Prostate gland (tissue), 2 donors: ENCODE results near the gene IFI35. TPM values are rescaled to one million over a fixed set of nuclear protein-coding genes. Genes with fewer than 3 reads are reported as not detected.
"Not testable (repeated sequence)": the region's sequence is repeated elsewhere in the genome, so short reads cannot be mapped to it uniquely, and the experiment has no call there.

Experiments used
- DNase-seq: peaks from one replicate; pipeline ENCODE4 v3.0.0-alpha.2; 2019; ENCODE audit warnings: low spot score
- H3K27ac ChIP-seq, 2 donors: fragments of 200-600 bp; sonication (generic); 2 replicates each; pipeline ENCODE4 v1.5.1; 2017 to 2019
- H3K27me3 ChIP-seq: fragments of 200-600 bp; sonication (generic); replicated peaks from 2 replicates; pipeline ENCODE4 v1.5.1; 2019; ENCODE audit not compliant: insufficient read depth
- H3K36me3 ChIP-seq, 2 donors: fragments of 200-600 bp; sonication (generic); 1 replicate in 1 of 2; 2 replicates in 1 of 2; pipeline versions ENCODE4 v1.5.1 to v1.8.1; 2017 to 2019
- H3K4me1 ChIP-seq: fragments of 200-600 bp; sonication (generic); replicated peaks from 2 replicates; pipeline ENCODE4 v1.5.1; 2019
- H3K4me3 ChIP-seq, 2 donors: fragments of 200-600 bp; sonication (generic); 2 replicates each; pipeline ENCODE4 v1.5.1; 2017 to 2019
- H3K9me3 ChIP-seq: fragments of 200-600 bp; sonication (generic); 2 replicates; pipeline ENCODE4 v1.5.1; 2017
- POLR2A ChIP-seq: fragments of 450-650 bp; IDR thresholded peaks from one replicate; pipeline ENCODE4 v1.6.1; 2016; ENCODE audit warnings: antibody characterized with exemption, mild to moderate bottlenecking
- POLR2AphosphoS5 ChIP-seq: sonication (generic); formaldehyde crosslinking; IDR thresholded peaks from one replicate; pipeline ENCODE4 v1.6.1; 2017; ENCODE audit warnings: antibody characterized with exemption
- whole genome bisulfite sequencing: methylation state at CpG from one replicate; pipeline ENCODE4 v1.1.5; 2018; 5-methylcytosine and 5-hydroxymethylcytosine counted together
- intact Hi-C: fragments of 100-400 bp; cut with DNase I; formaldehyde crosslinking; loops from one replicate; pipeline ENCODE4 v1.14.2; 2022
- total RNA-seq, 2 donors: library from RNA; depleted of rRNA; stranded (reverse); fragments of >200 nt; gene quantifications; one replicate each; pipeline ENCODE4 v1.1.0, GENCODE V29; 2016
- TF ChIP-seq, protein P1 (sequence below), 4 experiments: fragments of 200-600 bp in 2 of 4; fragments of 450-650 bp in 2 of 4; sonication (generic) in 2 of 4; IDR thresholded peaks; 1 replicate in 3 of 4; 2 replicates in 1 of 4; pipeline ENCODE4 v1.5.1; 2016 to 2019; ENCODE audit warnings: antibody characterized with exemption in 4 of 4, mild to moderate bottlenecking in 2 of 4, moderate library complexity in 2 of 4

The IFI35 gene
- total RNA-seq, 2 donors from 2014 or later, result 35.6 to 40.1 TPM

DNA sequence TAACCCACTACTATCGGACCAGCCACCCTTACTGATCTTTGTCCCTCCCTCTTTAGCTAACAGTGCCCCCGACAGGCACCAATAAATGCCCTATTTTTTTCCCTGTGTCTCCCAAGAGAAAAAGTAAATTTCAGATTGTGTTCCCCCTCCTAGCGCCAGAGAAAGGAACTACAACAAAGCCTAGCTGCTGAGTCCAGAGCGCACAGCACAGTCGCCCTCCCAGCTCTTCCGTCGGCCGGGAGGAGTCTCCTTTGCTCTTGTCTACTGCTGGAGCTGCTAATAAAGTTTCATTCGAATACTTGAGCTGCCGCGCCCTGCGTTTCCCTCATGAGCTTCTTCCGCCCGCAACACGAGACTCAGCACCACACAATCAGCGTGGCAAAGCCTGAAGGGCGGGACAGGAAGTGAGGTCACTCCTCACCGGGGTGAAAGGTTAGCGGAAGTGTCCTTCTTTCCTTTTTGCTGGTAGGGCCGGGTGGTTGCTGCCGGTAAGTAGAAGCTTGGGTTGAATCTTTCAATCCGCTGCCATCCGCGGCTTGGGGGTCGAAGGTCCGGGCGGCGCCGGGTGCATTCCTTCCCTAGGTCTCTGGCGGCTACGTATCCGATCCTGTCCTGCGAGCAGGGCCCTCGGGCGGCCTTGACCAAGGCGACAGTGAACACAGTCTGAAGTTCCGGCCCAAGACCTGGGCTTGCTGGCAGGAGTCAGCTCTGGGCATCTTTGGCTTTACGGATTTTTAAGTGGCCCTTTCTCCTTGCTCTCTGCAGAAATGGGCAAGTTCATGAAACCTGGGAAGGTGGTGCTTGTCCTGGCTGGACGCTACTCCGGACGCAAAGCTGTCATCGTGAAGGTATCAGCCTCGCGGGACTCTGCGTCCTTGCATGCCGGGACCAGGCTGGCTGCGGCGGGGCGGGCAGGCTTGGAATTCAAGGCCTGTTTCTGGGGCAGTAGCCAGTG is 8.3 kb upstream of the IFI35 start, which contains the start of gene RPL27:
Gene RPL27, plus strand, starts transcription at position 436 of the 955 bp plus-strand sequence. Its CDS starts 332 bp downstream, at position 768.
- Histone ChIP-seq H3K4me1 (no peaks in the 10 kb centered on the region), H3K9me3 (no peaks in the 10 kb centered on the region), H3K27me3 (no peaks in the 10 kb centered on the region), H3K27ac (peak within 1 kb of the TSS; percentile 78 to 81), H3K36me3 (peaks cover 0 to 12% of the 10 kb centered on the region in 2 donors), H3K4me3 (peak within 1 kb of the TSS; percentile 56 to 66)
- TF ChIP-seq POLR2AphosphoS5 (peak; percentile 100), POLR2A (peak; percentile 82)
- TF ChIP-seq, protein P1, sequence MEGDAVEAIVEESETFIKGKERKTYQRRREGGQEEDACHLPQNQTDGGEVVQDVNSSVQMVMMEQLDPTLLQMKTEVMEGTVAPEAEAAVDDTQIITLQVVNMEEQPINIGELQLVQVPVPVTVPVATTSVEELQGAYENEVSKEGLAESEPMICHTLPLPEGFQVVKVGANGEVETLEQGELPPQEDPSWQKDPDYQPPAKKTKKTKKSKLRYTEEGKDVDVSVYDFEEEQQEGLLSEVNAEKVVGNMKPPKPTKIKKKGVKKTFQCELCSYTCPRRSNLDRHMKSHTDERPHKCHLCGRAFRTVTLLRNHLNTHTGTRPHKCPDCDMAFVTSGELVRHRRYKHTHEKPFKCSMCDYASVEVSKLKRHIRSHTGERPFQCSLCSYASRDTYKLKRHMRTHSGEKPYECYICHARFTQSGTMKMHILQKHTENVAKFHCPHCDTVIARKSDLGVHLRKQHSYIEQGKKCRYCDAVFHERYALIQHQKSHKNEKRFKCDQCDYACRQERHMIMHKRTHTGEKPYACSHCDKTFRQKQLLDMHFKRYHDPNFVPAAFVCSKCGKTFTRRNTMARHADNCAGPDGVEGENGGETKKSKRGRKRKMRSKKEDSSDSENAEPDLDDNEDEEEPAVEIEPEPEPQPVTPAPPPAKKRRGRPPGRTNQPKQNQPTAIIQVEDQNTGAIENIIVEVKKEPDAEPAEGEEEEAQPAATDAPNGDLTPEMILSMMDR (IDR thresholded peaks at IDR 0.05), result peak; percentile 80 to 99 (median 94)
- under 1% methylated on average over 49 of the region's 49 CpGs for WGBS
- DNase-seq, result peak; percentile 99
- intact Hi-C loops, result loop anchor here (2.0 to 5.0 kb wide), 2 partner anchors 17 to 151 kb away; partner anchors contain the start of genes PTGES3L and RUNDC1

DNA sequence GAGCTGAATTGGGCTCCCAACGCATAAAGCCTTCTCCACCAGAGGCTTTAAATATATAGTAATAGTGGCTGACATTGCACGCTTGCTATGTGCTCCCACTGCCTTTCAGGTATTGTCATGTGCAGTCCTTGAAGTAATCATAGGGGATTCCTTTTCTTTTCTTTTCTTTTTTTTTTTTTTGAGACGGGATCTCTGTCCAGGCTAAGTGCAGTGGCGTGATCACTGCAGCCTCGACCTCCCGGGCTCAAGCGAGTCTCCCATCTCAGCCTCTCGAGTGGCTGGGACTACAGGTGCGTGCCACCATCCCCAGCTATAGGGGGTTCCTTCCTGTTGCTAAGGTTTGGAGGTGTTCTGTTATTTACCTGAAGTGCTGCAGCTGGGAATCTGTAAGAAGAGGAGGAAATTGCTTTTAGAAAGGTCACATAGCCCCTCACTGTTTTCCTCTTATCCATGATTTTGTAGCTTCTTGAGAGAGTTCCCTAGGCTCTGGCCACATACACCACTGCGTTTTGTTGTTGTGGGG is 7.5 kb upstream of the IFI35 start:
- TF ChIP-seq POLR2A (no peak), POLR2AphosphoS5 (no peak)
- TF ChIP-seq, protein P1 (IDR thresholded peaks at IDR 0.05), result no peak

DNA sequence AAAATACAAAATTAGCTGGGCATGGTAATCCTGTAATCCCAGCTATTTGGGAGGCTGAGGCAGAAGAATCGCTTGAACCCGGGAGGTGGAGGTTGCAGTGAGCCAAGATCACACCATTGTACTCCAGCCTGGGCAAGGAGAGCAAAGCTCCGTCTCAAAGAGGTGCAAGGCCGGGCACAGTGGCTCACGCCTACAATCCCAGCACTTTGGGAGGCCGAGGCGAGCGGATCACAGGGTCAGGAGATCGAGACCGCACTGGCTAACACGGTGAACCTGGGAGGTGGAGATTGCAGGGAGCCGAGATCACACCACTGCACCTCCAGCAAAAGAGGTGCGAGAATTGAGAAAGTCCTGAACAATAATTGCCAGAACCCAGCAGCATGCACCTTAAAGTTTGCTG is 5.7 kb upstream of the IFI35 start:
- H3K27me3 ChIP-seq, H3K27ac ChIP-seq, H3K9me3 ChIP-seq, H3K4me1 ChIP-seq, DNase-seq, H3K4me3 ChIP-seq, intact Hi-C loops: not testable (repeated sequence)
- peaks cover 0 to 12% of the 10 kb centered on the region in 2 donors for H3K36me3 ChIP-seq
- WGBS, result 90% methylated on average over 13 of the region's 13 CpGs

More for the DNA sequence above, 7.5 kb upstream of the IFI35 start:
- Histone ChIP-seq H3K4me1 (no peaks in the 10 kb centered on the region), H3K27ac (peak overlapping the region; percentile 78 to 81), H3K27me3 (no peaks in the 10 kb centered on the region), H3K36me3 (peaks cover 0 to 12% of the 10 kb centered on the region in 2 donors), H3K9me3 (no peaks in the 10 kb centered on the region), H3K4me3 (peak overlapping the region; percentile 56 to 66)
- no peak for DNase-seq
- intact Hi-C loops, result loop anchor here (2.0 to 5.0 kb wide), 2 partner anchors 18 to 152 kb away; partner anchors contain the start of genes PTGES3L and RUNDC1
- WGBS, result 12% methylated on average over 10 of the region's 10 CpGs

DNA sequence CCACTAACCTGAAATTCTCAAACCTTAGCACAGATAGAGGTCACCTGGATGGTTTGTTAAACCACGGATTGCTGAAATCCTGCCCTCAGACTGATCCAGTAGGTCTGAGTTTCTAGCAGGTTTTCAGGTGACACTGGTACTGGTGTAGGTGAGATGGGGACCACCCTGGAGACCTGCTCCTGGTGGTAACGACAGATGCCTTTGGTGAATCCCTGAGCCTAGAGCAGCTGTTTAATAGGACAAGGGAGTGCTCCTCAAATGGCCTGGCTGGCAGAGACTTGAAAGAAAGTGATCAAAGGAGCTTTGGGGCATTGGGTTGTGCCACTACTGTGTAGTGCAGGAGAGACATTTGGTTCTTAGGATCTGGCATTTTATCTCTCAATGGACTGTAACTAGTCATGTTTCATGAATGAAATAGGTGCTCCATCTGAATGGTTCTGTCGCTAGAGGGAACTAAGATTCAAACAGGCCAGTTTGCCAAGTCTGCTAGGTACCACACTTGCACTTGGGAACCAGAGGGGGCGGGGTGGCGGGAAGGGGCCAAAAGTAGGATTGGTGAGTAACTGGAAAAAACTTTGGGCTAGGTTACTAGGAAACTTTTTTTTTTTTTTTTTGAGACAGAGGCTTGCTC is 2.9 kb upstream of the IFI35 start:
- Histone ChIP-seq H3K4me3 (no peak overlapping the region), H3K9me3 (no peaks in the 10 kb centered on the region), H3K4me1 (no peaks in the 10 kb centered on the region), H3K27me3 (no peaks in the 10 kb centered on the region), H3K36me3 (peaks cover 0 to 12% of the 10 kb centered on the region in 2 donors), H3K27ac (no peak overlapping the region)
- WGBS, result 74% methylated on average over 5 of the region's 5 CpGs
- intact Hi-C loops, result no loop called here
- TF ChIP-seq, protein P1 (IDR thresholded peaks at IDR 0.05), result no peak
- no peak for TF ChIP-seq POLR2AphosphoS5
- TF ChIP-seq POLR2A, result no peak
- DNase-seq, result no peak
